ENCODE data around the gene POLR2M. TPM values are rescaled to one million over a fixed set of nuclear protein-coding genes. Genes with fewer than 3 reads are reported as not detected.

The POLR2M gene
- polyA plus RNA-seq, 1 of the 3 experiments (the other 2 are of a cell fraction): 160 TPM

DNA sequence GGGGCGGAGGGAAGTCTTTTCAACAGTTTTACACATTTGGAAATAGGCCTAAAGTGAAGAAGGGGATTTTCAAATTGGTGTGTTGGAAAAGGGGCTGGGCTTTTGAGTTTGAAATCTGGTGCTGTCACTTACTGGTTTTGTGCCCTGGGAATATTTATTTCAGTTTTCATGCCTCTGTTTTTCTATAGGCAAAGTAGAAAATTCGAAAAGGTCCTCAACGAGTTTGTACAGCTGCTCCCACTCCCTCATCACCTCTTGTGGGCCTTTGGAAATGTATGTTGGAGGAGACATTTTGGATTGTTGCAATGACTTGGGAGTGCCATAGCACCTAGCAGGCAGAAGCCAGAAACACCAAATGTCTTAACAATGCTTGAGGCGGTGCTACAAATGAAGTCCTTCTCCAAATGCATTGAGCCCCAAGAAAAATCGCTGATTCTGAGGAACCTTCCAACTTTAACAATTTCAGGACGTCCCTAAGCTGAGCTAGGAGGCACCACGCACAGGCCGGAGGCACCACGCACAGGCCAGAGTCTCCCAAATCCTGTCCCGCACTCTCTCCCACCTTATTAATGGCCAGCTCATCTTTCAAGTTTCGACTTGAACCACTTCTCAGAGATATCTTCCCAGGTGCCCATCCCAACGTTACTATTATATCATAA, 639 bp upstream of the POLR2M start:
- no peak for TF ChIP-seq RCOR1 (IDR thresholded peaks at IDR 0.05; ENCODE audit: low read length)
- no peak for TF ChIP-seq GABPA (IDR thresholded peaks at IDR 0.05; ENCODE audit: low read depth)
- TF ChIP-seq MXI1 (IDR thresholded peaks at IDR 0.05; ENCODE audit: low read depth, low read length): no peak
- TF ChIP-seq ELF1 (IDR thresholded peaks at IDR 0.05): no peak
- no peak for TF ChIP-seq RXRA (IDR thresholded peaks at IDR 0.05; ENCODE audit: borderline replicate concordance, low read depth)
- TF ChIP-seq JUND (IDR thresholded peaks at IDR 0.05): no peak
- TF ChIP-seq FOXM1 (IDR thresholded peaks at IDR 0.05; ENCODE audit: low read depth): no peak
- TF ChIP-seq GATA2 (CRISPR knock-in tag; IDR thresholded peaks at IDR 0.05): no peak
- no peak for TF ChIP-seq YY1 (IDR thresholded peaks at IDR 0.05; ENCODE audit: low read depth)
- no peak for TF ChIP-seq TEAD4 (IDR thresholded peaks at IDR 0.05; ENCODE audit: borderline replicate concordance, insufficient read depth)
- TF ChIP-seq SMC3 (IDR thresholded peaks at IDR 0.05; ENCODE audit: low read depth, low read length): no peak
- no peak for TF ChIP-seq FOXJ3 (CRISPR knock-in tag; IDR thresholded peaks at IDR 0.05)
- TF ChIP-seq, protein P1, sequence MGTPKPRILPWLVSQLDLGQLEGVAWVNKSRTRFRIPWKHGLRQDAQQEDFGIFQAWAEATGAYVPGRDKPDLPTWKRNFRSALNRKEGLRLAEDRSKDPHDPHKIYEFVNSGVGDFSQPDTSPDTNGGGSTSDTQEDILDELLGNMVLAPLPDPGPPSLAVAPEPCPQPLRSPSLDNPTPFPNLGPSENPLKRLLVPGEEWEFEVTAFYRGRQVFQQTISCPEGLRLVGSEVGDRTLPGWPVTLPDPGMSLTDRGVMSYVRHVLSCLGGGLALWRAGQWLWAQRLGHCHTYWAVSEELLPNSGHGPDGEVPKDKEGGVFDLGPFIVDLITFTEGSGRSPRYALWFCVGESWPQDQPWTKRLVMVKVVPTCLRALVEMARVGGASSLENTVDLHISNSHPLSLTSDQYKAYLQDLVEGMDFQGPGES (IDR thresholded peaks at IDR 0.05; ENCODE audit: low read depth, low read length): no peak
- no peak for TF ChIP-seq NRF1 (IDR thresholded peaks at IDR 0.05; ENCODE audit: low read depth, low read length)
- TF ChIP-seq, protein P2, sequence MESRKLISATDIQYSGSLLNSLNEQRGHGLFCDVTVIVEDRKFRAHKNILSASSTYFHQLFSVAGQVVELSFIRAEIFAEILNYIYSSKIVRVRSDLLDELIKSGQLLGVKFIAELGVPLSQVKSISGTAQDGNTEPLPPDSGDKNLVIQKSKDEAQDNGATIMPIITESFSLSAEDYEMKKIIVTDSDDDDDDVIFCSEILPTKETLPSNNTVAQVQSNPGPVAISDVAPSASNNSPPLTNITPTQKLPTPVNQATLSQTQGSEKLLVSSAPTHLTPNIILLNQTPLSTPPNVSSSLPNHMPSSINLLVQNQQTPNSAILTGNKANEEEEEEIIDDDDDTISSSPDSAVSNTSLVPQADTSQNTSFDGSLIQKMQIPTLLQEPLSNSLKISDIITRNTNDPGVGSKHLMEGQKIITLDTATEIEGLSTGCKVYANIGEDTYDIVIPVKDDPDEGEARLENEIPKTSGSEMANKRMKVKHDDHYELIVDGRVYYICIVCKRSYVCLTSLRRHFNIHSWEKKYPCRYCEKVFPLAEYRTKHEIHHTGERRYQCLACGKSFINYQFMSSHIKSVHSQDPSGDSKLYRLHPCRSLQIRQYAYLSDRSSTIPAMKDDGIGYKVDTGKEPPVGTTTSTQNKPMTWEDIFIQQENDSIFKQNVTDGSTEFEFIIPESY (IDR thresholded peaks at IDR 0.05; ENCODE audit: borderline replicate concordance, low read depth): no peak
- no peak for TF ChIP-seq TAF1 (IDR thresholded peaks at IDR 0.05; ENCODE audit: borderline replicate concordance, low read depth, low read length)
- TF ChIP-seq EZH2phosphoT487 (IDR thresholded peaks at IDR 0.05; ENCODE audit: borderline replicate concordance, low read depth): no peak
- TF ChIP-seq POLR2AphosphoS5 (IDR thresholded peaks at IDR 0.05; ENCODE audit: low read depth, low read length): no peak
- TF ChIP-seq FOSL2 (IDR thresholded peaks at IDR 0.05; ENCODE audit: borderline replicate concordance, low read depth): no peak
- TF ChIP-seq EP300 (IDR thresholded peaks at IDR 0.05; ENCODE audit: borderline replicate concordance in 1 of 2, low read depth in 1 of 2, low read length in 1 of 2): no peak
- no peaks in the 10 kb centered on the region for H3K27me3 ChIP-seq (ENCODE audit: insufficient read depth)
- peaks cover 13 to 14% of the 10 kb centered on the region in 2 experiments for H3K36me3 ChIP-seq (replicated peaks in 1 of 2; ENCODE audit: control insufficient read depth in 1 of 2, insufficient read depth in 2 of 2, low read length in 1 of 2)
- CTCF ChIA-PET: interaction anchor here (1.1 to 3.1 kb wide), 6 partner anchors 27 to 365 kb away, joined by 3 to 17 read pairs (median 10); partner anchors contain the start of gene ALDH1A2
- POLR2A ChIA-PET: interaction anchor here (0.9 to 1.5 kb wide), 3 partner anchors 9 to 79 kb away, joined by 3 to 4 read pairs (median 4); no protein-coding TSS in a partner anchor
- peak overlapping the region; percentile 90 for H2AFZ ChIP-seq (ENCODE audit: low read depth)
- peaks cover 38% of the 10 kb centered on the region for H3K79me2 ChIP-seq (ENCODE audit: insufficient read depth)
- peaks cover 6% of the 10 kb centered on the region for H3F3A ChIP-seq (replicated peaks; ENCODE audit: insufficient read depth)
- no peaks in the 10 kb centered on the region for H3K9me3 ChIP-seq
- peaks cover 0 to 12% of the 10 kb centered on the region in 2 experiments; a peak in 3 of 4 replicates for H3K4me1 ChIP-seq (ENCODE audit: control insufficient read depth in 1 of 2, insufficient read depth in 2 of 2, low read depth in 1 of 2, low read length in 1 of 2)
- H3K9me2 ChIP-seq: no peaks in the 10 kb centered on the region
- 75% methylated on average over 11 of the region's 12 CpGs for WGBS (ENCODE audit: low lambda C conversion rate)
- peak overlapping the region; percentile 95; the same call in 1 of the 2 replicates for H3K9ac ChIP-seq
- peak overlapping the region; percentile 73 to 82 for H3K27ac ChIP-seq (ENCODE audit: low read depth in 2 of 2, low read length in 1 of 2)
- H3K4me3 ChIP-seq (ENCODE audit: low read depth in 2 of 2, low read length in 1 of 2): peak overlapping the region; percentile 80 to 99
- no peak for DNase-seq
- peaks cover 3% of the 10 kb centered on the region; the same call in 1 of the 2 replicates for H4K20me1 ChIP-seq (ENCODE audit: insufficient read depth)
- H3K4me2 ChIP-seq: peak overlapping the region; percentile 80

All from SK-N-SH (cell line).